ENCODE data around the gene ST8SIA4. TPM values are rescaled to one million over a fixed set of nuclear protein-coding genes. Genes with fewer than 3 reads are reported as not detected.

ST8SIA4 gene, protein sequence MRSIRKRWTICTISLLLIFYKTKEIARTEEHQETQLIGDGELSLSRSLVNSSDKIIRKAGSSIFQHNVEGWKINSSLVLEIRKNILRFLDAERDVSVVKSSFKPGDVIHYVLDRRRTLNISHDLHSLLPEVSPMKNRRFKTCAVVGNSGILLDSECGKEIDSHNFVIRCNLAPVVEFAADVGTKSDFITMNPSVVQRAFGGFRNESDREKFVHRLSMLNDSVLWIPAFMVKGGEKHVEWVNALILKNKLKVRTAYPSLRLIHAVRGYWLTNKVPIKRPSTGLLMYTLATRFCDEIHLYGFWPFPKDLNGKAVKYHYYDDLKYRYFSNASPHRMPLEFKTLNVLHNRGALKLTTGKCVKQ
- total RNA-seq (2012; rRNA removed) = under 0.01 and 0.22 TPM in 2 replicates

GRCh38 chr5:100903039-100903887, at the start of gene ST8SIA4:
ST8SIA4 (minus strand) TSS chr5:100903282; CDS start chr5:100902955, 327 bp downstream.
- H3K4me1 ChIP-seq (ENCODE audit: control insufficient read depth, insufficient read depth, low read length) = peaks cover 23% of the 10 kb centered on the region
- peak within 1 kb of the TSS; percentile 76 for H3K4me3 ChIP-seq (ENCODE audit: low read length)
- no peaks in the 10 kb centered on the region for H3K36me3 ChIP-seq (ENCODE audit: insufficient read depth, low read length)
- H3K27me3 ChIP-seq (ENCODE audit: control insufficient read depth, insufficient read depth, low read length) = peaks cover 2% of the 10 kb centered on the region
- H3K9ac ChIP-seq (ENCODE audit: low read depth, low read length) = peak within 1 kb of the TSS; percentile 73
- H3K9me3 ChIP-seq (replicated peaks; ENCODE audit: low read length) = no peaks in the 10 kb centered on the region
- H3K4me2 ChIP-seq (ENCODE audit: low read length) = peak within 1 kb of the TSS; percentile 96

DNA sequence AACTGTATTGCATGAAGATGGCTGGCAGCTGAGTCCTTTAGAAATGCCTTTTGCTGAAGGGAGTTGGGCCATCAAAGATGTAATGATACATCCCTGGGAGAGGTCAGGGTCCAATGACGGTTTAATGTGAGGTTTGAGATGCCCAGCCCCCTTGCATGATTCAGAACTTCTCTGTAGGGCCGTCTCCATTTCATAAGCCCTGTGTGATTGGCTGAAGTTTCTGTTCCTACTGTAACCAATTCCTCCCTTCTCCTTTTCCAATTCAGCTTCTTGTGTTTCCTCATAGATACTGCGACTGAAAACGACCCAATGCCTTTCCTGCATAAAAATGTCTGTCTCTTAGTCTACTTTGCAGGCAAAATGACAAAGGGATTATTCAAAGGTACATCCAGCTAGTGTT, 47.9 kb upstream of the ST8SIA4 start:
- Histone ChIP-seq H3K9me3 (replicated peaks; ENCODE audit: low read length) (no peaks in the 10 kb centered on the region), H3K27me3 (ENCODE audit: control insufficient read depth, insufficient read depth, low read length) (no peaks in the 10 kb centered on the region), H3K9ac (ENCODE audit: low read depth, low read length) (no peak overlapping the region), H3K4me2 (ENCODE audit: low read length) (no peak overlapping the region), H3K4me3 (ENCODE audit: low read length) (no peak overlapping the region), H3K4me1 (ENCODE audit: control insufficient read depth, insufficient read depth, low read length) (no peaks in the 10 kb centered on the region), H3K36me3 (ENCODE audit: insufficient read depth, low read length) (no peaks in the 10 kb centered on the region)

DNA sequence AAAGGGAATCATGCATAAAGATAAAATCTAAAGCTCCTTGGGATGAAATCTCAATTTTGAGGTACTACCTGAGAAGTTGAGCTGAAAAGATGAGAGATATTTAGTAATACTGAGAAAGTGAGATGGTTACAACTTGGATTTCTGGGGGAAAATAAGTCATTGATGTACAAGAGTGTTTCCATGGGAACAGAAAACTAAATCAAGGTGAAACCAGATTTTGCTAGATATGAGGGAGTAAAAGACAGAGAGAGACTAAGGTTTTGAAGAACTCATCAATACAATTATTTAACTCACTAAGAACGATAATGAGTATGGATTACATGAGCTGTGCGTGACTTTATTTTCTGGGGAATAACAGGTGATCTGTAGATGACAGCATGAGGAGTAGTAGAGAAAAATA, 10.2 kb upstream of the ST8SIA4 start:
- Histone ChIP-seq H3K27me3 (ENCODE audit: control insufficient read depth, insufficient read depth, low read length) (no peaks in the 10 kb centered on the region), H3K4me2 (ENCODE audit: low read length) (no peak overlapping the region), H3K36me3 (ENCODE audit: insufficient read depth, low read length) (no peaks in the 10 kb centered on the region), H3K4me1 (ENCODE audit: control insufficient read depth, insufficient read depth, low read length) (no peaks in the 10 kb centered on the region), H3K9ac (ENCODE audit: low read depth, low read length) (no peak overlapping the region), H3K9me3 (replicated peaks; ENCODE audit: low read length) (no peaks in the 10 kb centered on the region), H3K4me3 (ENCODE audit: low read length) (no peak overlapping the region)

DNA sequence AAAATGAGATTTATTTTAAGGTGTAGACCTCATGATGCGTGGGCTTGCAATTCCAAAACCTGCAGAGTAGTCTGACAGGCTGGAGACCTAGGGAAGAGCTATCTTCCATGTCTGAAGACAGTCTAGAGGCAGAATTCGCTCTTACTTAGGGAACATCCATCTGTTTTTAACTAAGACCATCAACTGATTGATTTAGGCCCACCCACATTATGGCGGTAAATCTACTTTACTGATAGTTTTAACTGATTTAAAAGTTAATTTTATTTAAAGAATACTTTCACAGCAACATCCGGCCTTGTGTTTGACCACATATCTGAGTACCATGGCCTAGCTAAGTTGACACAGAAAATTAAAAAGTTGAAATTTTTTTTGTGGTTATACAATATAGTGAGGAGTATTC, 6.0 kb upstream of the ST8SIA4 start:
- Histone ChIP-seq H3K4me1 (ENCODE audit: control insufficient read depth, insufficient read depth, low read length) (no peaks in the 10 kb centered on the region), H3K27me3 (ENCODE audit: control insufficient read depth, insufficient read depth, low read length) (no peaks in the 10 kb centered on the region), H3K4me3 (ENCODE audit: low read length) (no peak overlapping the region), H3K9ac (ENCODE audit: low read depth, low read length) (no peak overlapping the region), H3K4me2 (ENCODE audit: low read length) (no peak overlapping the region), H3K36me3 (ENCODE audit: insufficient read depth, low read length) (no peaks in the 10 kb centered on the region), H3K9me3 (replicated peaks; ENCODE audit: low read length) (no peaks in the 10 kb centered on the region)

GRCh38 chr5:100905259-100905914, 2.3 kb upstream of the ST8SIA4 start:
- peaks cover 2% of the 10 kb centered on the region for H3K27me3 ChIP-seq (ENCODE audit: control insufficient read depth, insufficient read depth, low read length)
- H3K9ac ChIP-seq (ENCODE audit: low read depth, low read length) = no peak overlapping the region
- no peak overlapping the region for H3K4me2 ChIP-seq (ENCODE audit: low read length)
- no peaks in the 10 kb centered on the region for H3K9me3 ChIP-seq (replicated peaks; ENCODE audit: low read length)
- no peaks in the 10 kb centered on the region for H3K36me3 ChIP-seq (ENCODE audit: insufficient read depth, low read length)
- peaks cover 15% of the 10 kb centered on the region for H3K4me1 ChIP-seq (ENCODE audit: control insufficient read depth, insufficient read depth, low read length)
- no peak overlapping the region for H3K4me3 ChIP-seq (ENCODE audit: low read length)

DNA sequence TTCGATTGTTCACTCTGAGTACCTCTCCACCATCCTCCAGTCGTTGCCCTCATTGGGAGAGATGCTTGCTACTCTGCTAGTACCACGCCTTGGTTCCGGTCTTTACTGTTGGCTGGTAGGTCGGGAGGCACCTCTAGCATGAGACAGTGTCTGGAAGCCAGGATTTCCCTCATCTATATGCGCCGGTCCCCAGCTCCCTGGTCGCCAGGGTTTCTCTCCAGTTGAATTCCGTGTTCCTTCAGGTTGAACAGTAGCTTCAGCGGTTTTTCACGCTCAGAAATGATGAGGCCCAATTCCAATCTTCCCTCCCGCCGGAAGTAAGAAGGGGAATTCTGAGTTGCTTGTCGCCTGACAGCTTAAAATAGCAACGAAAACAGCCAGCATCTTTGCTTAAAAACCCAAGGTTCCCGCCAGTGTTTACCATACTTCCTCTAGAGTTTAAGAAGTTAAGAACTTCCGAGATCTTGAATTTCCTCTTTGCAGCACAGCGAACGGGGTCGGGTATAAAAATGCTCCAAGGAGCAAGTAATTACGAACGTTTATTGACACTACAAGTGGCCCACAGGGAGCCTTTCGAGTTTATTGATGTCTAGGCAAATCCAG, 1.3 kb upstream of the ST8SIA4 start:
- Histone ChIP-seq H3K4me1 (ENCODE audit: control insufficient read depth, insufficient read depth, low read length) (peaks cover 20% of the 10 kb centered on the region), H3K4me3 (ENCODE audit: low read length) (no peak overlapping the region), H3K9me3 (replicated peaks; ENCODE audit: low read length) (no peaks in the 10 kb centered on the region), H3K36me3 (ENCODE audit: insufficient read depth, low read length) (no peaks in the 10 kb centered on the region), H3K9ac (ENCODE audit: low read depth, low read length) (no peak overlapping the region), H3K4me2 (ENCODE audit: low read length) (no peak overlapping the region), H3K27me3 (ENCODE audit: control insufficient read depth, insufficient read depth, low read length) (peaks cover 2% of the 10 kb centered on the region)

DNA sequence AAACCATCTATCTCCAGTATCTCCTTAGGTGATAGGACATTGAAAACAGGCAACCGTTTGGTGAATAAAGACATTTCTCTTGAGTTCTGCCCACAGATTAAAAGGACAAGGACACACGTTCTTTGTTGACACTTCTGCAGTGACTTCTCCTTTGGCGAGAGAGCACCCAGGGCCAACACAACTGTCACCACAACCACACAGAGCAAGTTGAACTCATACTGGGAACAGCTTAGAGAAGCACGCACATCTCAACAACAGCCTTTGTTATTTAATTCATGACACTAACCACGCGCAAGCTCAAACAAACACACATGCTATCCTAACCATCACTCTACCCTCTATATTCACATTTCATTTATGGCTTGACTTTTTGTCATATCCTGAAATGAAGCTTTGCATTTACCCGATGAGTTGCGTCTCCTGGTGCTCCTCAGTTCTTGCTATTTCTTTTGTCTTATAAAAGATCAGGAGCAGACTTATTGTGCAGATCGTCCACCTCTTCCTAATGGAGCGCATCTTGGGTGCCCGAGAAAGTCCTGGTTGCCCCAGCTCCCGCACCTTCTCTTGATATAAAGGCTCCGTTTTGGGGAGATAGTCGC, 543 bp downstream of the ST8SIA4 start:
- Histone ChIP-seq H3K4me3 (ENCODE audit: low read length) (peak overlapping the region; percentile 76), H3K9me3 (replicated peaks; ENCODE audit: low read length) (no peaks in the 10 kb centered on the region), H3K27me3 (ENCODE audit: control insufficient read depth, insufficient read depth, low read length) (peaks cover 2% of the 10 kb centered on the region), H3K36me3 (ENCODE audit: insufficient read depth, low read length) (no peaks in the 10 kb centered on the region), H3K4me1 (ENCODE audit: control insufficient read depth, insufficient read depth, low read length) (peaks cover 23% of the 10 kb centered on the region), H3K9ac (ENCODE audit: low read depth, low read length) (peak overlapping the region; percentile 73), H3K4me2 (ENCODE audit: low read length) (peak overlapping the region; percentile 96)

DNA sequence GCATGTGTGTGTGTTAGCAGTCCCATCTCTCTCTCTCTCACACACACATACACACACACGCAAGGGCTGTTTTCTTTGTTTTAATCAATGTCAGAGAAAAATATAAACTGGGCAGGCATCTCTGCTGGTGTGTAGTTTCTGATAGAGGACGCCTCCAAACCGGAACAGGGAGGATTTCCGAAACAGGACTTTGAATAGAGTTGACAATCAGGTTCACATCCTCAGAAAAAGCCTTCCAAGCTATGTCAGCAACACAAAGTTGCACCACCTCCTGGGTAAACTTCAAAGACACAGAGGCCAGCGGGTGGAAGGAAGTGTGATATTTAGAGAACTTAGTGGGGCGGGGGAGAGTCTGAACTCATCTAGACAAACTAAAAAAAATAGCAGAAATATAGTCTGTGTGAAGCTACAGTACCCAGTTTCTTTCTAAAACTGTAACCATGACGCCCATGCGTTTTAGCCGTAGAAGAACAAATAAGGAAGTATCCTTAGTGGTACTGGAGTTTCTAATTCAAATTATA, 1.2 kb downstream of the ST8SIA4 start:
- no peaks in the 10 kb centered on the region for H3K9me3 ChIP-seq (replicated peaks; ENCODE audit: low read length)

DNA sequence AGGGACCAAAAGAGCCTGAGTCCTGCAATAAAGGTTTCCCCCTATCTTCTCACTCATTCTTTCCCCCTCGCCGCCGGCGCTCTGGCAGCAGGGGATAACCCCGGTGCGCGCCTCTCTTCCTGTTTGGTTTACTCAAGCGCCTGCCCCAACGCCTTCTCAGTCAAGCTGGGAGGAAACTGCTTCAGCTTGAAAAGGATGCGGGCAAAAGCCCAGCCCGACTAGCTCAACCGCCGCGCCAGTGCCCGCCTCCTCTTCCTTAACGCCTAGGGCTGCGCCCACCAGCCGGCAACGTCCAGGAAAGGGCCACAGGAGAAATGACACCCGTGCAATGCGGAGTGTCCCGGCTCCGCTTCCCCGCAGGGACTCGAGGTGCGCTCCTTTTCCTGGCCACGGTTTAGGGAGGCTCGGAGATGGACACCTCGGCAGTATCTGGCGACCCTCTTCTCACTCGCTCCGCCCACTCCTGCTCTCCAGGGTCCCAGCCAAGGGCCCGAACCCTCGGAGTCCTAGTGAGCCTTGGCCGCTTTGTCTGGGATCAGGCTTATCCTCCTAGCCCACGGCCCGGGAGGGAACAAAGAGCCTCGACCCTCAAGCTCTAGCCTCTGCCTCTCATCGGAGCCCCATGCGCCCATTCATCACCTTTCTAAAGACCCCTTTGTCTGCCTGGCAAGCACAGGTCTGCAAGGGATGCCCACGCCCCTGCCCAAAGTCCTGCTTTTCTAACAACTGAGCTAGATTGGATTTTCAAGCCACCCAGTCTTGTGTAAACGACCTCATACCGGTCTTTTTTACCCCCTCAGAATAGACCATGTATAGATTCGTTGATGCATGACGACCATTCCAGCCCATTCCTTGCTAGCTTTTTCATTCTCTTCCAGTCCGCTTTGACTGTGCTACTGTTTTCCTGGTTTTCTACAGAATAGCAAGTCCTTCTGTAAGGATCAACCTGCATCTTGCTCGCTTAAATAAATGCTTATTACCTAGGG, 2.0 kb downstream of the ST8SIA4 start:
- no peaks in the 10 kb centered on the region for H3K36me3 ChIP-seq (ENCODE audit: insufficient read depth, low read length)
- H3K4me2 ChIP-seq (ENCODE audit: low read length) = peak overlapping the region; percentile 96
- peaks cover 2% of the 10 kb centered on the region for H3K27me3 ChIP-seq (ENCODE audit: control insufficient read depth, insufficient read depth, low read length)
- peaks cover 26% of the 10 kb centered on the region for H3K4me1 ChIP-seq (ENCODE audit: control insufficient read depth, insufficient read depth, low read length)
- H3K9ac ChIP-seq (ENCODE audit: low read depth, low read length) = peak overlapping the region; percentile 73
- H3K9me3 ChIP-seq (replicated peaks; ENCODE audit: low read length) = no peaks in the 10 kb centered on the region
- H3K4me3 ChIP-seq (ENCODE audit: low read length) = peak overlapping the region; percentile 76

More for the DNA sequence above, 1.2 kb downstream of the ST8SIA4 start:
- Histone ChIP-seq H3K36me3 (ENCODE audit: insufficient read depth, low read length) (no peaks in the 10 kb centered on the region), H3K27me3 (ENCODE audit: control insufficient read depth, insufficient read depth, low read length) (peaks cover 2% of the 10 kb centered on the region), H3K4me2 (ENCODE audit: low read length) (peak overlapping the region; percentile 96), H3K4me3 (ENCODE audit: low read length) (peak overlapping the region; percentile 76), H3K9ac (ENCODE audit: low read depth, low read length) (peak overlapping the region; percentile 73), H3K4me1 (ENCODE audit: control insufficient read depth, insufficient read depth, low read length) (peaks cover 23% of the 10 kb centered on the region)
